GM23338 (cell line): ENCODE results near the gene TBC1D19. TPM values are rescaled to one million over a fixed set of nuclear protein-coding genes. Genes with fewer than 3 reads are reported as not detected.

ENCODE experiments used
- ATAC-seq: fragments of 200-7000 bp; cut with Tn5 transposase; 3 replicates; pipeline ENCODE4 v1.9.1; 2020
- DNase-seq: peaks from one replicate; pipeline ENCODE4 v3.0.0-alpha.2; 2015; ENCODE audit warnings: low spot score
- H2AFZ ChIP-seq: fragments of 200-600 bp; sonication (generic); 2 replicates; pipeline ENCODE4 v1.8.0; 2016; ENCODE audit warnings: antibody characterized with exemption, mild to moderate bottlenecking, moderate library complexity
- H3F3A ChIP-seq: fragments of 200-600 bp; sonication (generic); replicated peaks from 2 replicates; pipeline ENCODE4 v1.8.0; 2017; ENCODE audit warnings: antibody characterized with exemption, mixed run types, low read depth
- H3K27ac ChIP-seq: fragments of 200-600 bp; sonication (generic); 2 replicates; pipeline ENCODE4 v1.6.1; 2016; ENCODE audit warnings: low read depth
- H3K27me3 ChIP-seq: fragments of 200-600 bp; sonication (generic); 2 replicates; pipeline ENCODE4 v1.8.0; 2016; ENCODE audit warnings: mild to moderate bottlenecking, mixed run types, moderate library complexity; ENCODE audit not compliant: insufficient read depth
- H3K36me3 ChIP-seq: fragments of 200-600 bp; sonication (generic); 2 replicates; pipeline ENCODE4 v1.8.0; 2016; ENCODE audit warnings: mild to moderate bottlenecking; ENCODE audit not compliant: insufficient read depth
- H3K4me1 ChIP-seq: fragments of 200-600 bp; sonication (generic); 2 replicates; pipeline ENCODE4 v1.8.0; 2016; ENCODE audit warnings: mild to moderate bottlenecking, moderate library complexity; ENCODE audit not compliant: insufficient read depth
- H3K4me2 ChIP-seq: fragments of 200-600 bp; sonication (generic); 2 replicates; pipeline ENCODE4 v1.7.1; 2017; ENCODE audit warnings: mixed run types
- H3K4me3 ChIP-seq: fragments of 200-600 bp; sonication (generic); 2 replicates; pipeline ENCODE4 v1.6.1; 2016; ENCODE audit warnings: mixed run types
- H3K79me2 ChIP-seq: fragments of 200-600 bp; sonication (generic); replicated peaks from 2 replicates; pipeline ENCODE4 v1.8.0; 2017; ENCODE audit warnings: mild to moderate bottlenecking; ENCODE audit not compliant: insufficient read depth
- H3K9me2 ChIP-seq: fragments of 200-600 bp; sonication (generic); 2 replicates; pipeline ENCODE4 v1.8.0; 2017; ENCODE audit not compliant: insufficient read depth
- H4K20me1 ChIP-seq: fragments of 200-600 bp; sonication (generic); replicated peaks from 2 replicates; pipeline ENCODE4 v1.8.0; 2017; ENCODE audit warnings: mild to moderate bottlenecking; ENCODE audit not compliant: insufficient read depth
- H3K27ac Mint-ChIP-seq: 2 replicates; pipeline ENCODE4 v1.8.0; 2020; ENCODE audit warnings: inconsistent platforms, mild to moderate bottlenecking, moderate library complexity, mixed read lengths
- H3K27me3 Mint-ChIP-seq: 3 replicates; pipeline ENCODE4 v1.8.0; 2022; ENCODE audit warnings: low read depth, mild to moderate bottlenecking, moderate library complexity, mixed read lengths, inconsistent platforms; ENCODE audit not compliant: insufficient read depth, poor library complexity
- H3K36me3 Mint-ChIP-seq: 3 replicates; pipeline ENCODE4 v1.8.0; 2021; ENCODE audit warnings: low read depth, mild to moderate bottlenecking, inconsistent platforms, moderate library complexity, mixed read lengths
- H3K4me1 Mint-ChIP-seq: 3 replicates; pipeline ENCODE4 v1.8.0; 2020; ENCODE audit warnings: mild to moderate bottlenecking, inconsistent platforms, mixed read lengths
- H3K4me3 Mint-ChIP-seq: 3 replicates; pipeline ENCODE4 v1.8.0; 2021; ENCODE audit warnings: moderate library complexity, mild to moderate bottlenecking, inconsistent platforms, mixed read lengths
- H3K9me3 Mint-ChIP-seq: 3 replicates; pipeline ENCODE4 v1.8.0; 2020; ENCODE audit warnings: moderate library complexity, mild to moderate bottlenecking, inconsistent platforms, mixed read lengths
- CTCF ChIP-seq, 2 experiments: fragments of 200-600 bp in 1 of 2; sonication (generic) in 1 of 2; conservative IDR thresholded peaks; 2 replicates each; pipeline versions ENCODE4 v1.5.1 to v1.6.1; 2016 to 2017; ENCODE audit warnings: antibody characterized with exemption in 2 of 2, low read depth in 2 of 2, mild to moderate bottlenecking in 2 of 2, moderate library complexity in 1 of 2
- EZH2 ChIP-seq: fragments of 200-600 bp; sonication (generic); IDR thresholded peaks from one replicate; pipeline ENCODE4 v1.8.0; 2017; ENCODE audit warnings: antibody characterized with exemption, mild to moderate bottlenecking, low read depth; ENCODE audit not compliant: unreplicated experiment
- JUNB ChIP-seq: IDR thresholded peaks from one replicate; pipeline ENCODE4 v1.6.1; 2016; ENCODE audit warnings: antibody characterized with exemption; ENCODE audit not compliant: unreplicated experiment
- NANOG ChIP-seq: IDR thresholded peaks from 2 replicates; pipeline ENCODE4 v1.6.1; 2016; ENCODE audit warnings: antibody characterized with exemption, borderline replicate concordance
- POLR2AphosphoS5 ChIP-seq: IDR thresholded peaks from 2 replicates; pipeline ENCODE4 v1.6.1; 2016; ENCODE audit warnings: antibody characterized with exemption, low read depth
- REST ChIP-seq: IDR thresholded peaks from one replicate; pipeline ENCODE4 v1.6.1; 2018; ENCODE audit warnings: antibody characterized with exemption; ENCODE audit not compliant: unreplicated experiment
- ZNF114 ChIP-seq: fragments of 250-450 bp; sonication (Bioruptor Pico); IDR thresholded peaks from 2 replicates; pipeline ENCODE4 v1.5.0; 2020; ENCODE audit warnings: mild to moderate bottlenecking, moderate library complexity
- ZNF331 ChIP-seq: fragments of 250-450 bp; sonication (Bioruptor Pico); IDR thresholded peaks from 2 replicates; pipeline ENCODE4 v1.5.0; 2020; ENCODE audit warnings: low read depth, mild to moderate bottlenecking, moderate library complexity
- ZNF462 ChIP-seq: fragments of 250-450 bp; sonication (Bioruptor Pico); IDR thresholded peaks from 2 replicates; pipeline ENCODE4 v1.5.0; 2020; ENCODE audit warnings: mild to moderate bottlenecking, moderate library complexity
- polyA plus RNA-seq: library from polyadenylated mRNA; unstranded; fragments of >200 nt; fragmentation: Nextera tagmentation; extraction: Ambion mirVana; gene quantifications from 2 replicates; pipeline ENCODE4 v1.2.1, GENCODE V29; 2016
- total RNA-seq: library from RNA; depleted of rRNA; stranded (reverse); fragments of >200 nt; shearing (Covaris generic); gene quantifications from 2 replicates; pipeline ENCODE4 v1.2.3, GENCODE V29; 2014

TBC1D19 gene
- total and polyA plus RNA-seq, 2 experiments from 2014 or later: 1.9 to 4.3 TPM

GRCh38 chr4:26589705-26590104 is 5.8 kb downstream of the TBC1D19 start:
- no peak for TF ChIP-seq NANOG
- 0 out of 4 replicates have a peak, but pooled peaks of 1 of the 2 experiments have one; percentile 11 for TF ChIP-seq CTCF (conservative IDR thresholded peaks at IDR 0.05; ENCODE audit: low read depth in 2 of 2)
- TF ChIP-seq JUNB: no peak
- H3K9me3 Mint-ChIP-seq: peaks cover 3% of the 10 kb centered on the region; the same call in 1 of the 3 replicates
- Histone ChIP-seq H3K27ac (no peak overlapping the region), H3K4me1 (no peaks in the 10 kb centered on the region), H3K4me3 (no peak overlapping the region), H3K79me2 (no peaks in the 10 kb centered on the region), H3K27me3 (no peaks in the 10 kb centered on the region), H3K36me3 (no peaks in the 10 kb centered on the region), H3K9me2 (no peaks in the 10 kb centered on the region), H3K4me2 (no peak overlapping the region), H4K20me1 (no peaks in the 10 kb centered on the region), H3F3A (no peaks in the 10 kb centered on the region), H2AFZ (no peak overlapping the region)
- H3K27ac Mint-ChIP-seq: no peak overlapping the region
- H3K4me1 Mint-ChIP-seq: peaks cover 12% of the 10 kb centered on the region
- peak; percentile 69 for ATAC-seq
- H3K36me3 Mint-ChIP-seq: no peaks in the 10 kb centered on the region
- no peak overlapping the region for H3K4me3 Mint-ChIP-seq
- DNase-seq: peak; percentile 24
- no peaks in the 10 kb centered on the region for H3K27me3 Mint-ChIP-seq

- Histone ChIP-seq H3F3A (no peaks in the 10 kb centered on the region), H3K27me3 (no peaks in the 10 kb centered on the region), H3K36me3 (no peaks in the 10 kb centered on the region), H3K4me1 (no peaks in the 10 kb centered on the region), H3K79me2 (no peaks in the 10 kb centered on the region), H3K4me3 (no peak overlapping the region), H3K9me2 (no peaks in the 10 kb centered on the region), H4K20me1 (no peaks in the 10 kb centered on the region), H2AFZ (no peak overlapping the region), H3K4me2 (no peak overlapping the region), H3K27ac (no peak overlapping the region)
- no peak for DNase-seq
- no peak for ATAC-seq
- H3K27ac Mint-ChIP-seq: no peak overlapping the region
- peaks cover 3% of the 10 kb centered on the region; the same call in 1 of the 3 replicates for H3K9me3 Mint-ChIP-seq
- H3K4me3 Mint-ChIP-seq: no peak overlapping the region
- H3K4me1 Mint-ChIP-seq: peaks cover 10% of the 10 kb centered on the region
- H3K36me3 Mint-ChIP-seq: no peaks in the 10 kb centered on the region
- H3K27me3 Mint-ChIP-seq: no peaks in the 10 kb centered on the region
- TF ChIP-seq ZNF331 (CRISPR knock-in tag): no peak
- TF ChIP-seq POLR2AphosphoS5: no peak
- TF ChIP-seq ZNF114 (CRISPR knock-in tag): no peak
- TF ChIP-seq ZNF462: no peak
- no peak for TF ChIP-seq JUNB
- no peak for TF ChIP-seq NANOG
- TF ChIP-seq REST: no peak
- no peak for TF ChIP-seq EZH2
Observed at GRCh38 chr4:26590639-26591038, 6.8 kb downstream of the TBC1D19 start.
